Mucosa of rectum (tissue), 2 donors: ENCODE results near the gene PLEKHG4B.
"Not testable (repeated sequence)": the region's sequence is repeated elsewhere in the genome, so short reads cannot be mapped to it uniquely, and the experiment has no call there.

ENCODE experiments used
- H3K27ac ChIP-seq, 2 donors: one replicate each; pipeline ENCODE4 v1.7.0; 2013; ENCODE audit warnings: inconsistent platforms in 2 of 2, low read depth in 2 of 2, low read length in 2 of 2
- H3K27me3 ChIP-seq, 2 donors: one replicate each; pipeline ENCODE4 v1.7.0; 2013; ENCODE audit warnings: low read length in 2 of 2; ENCODE audit not compliant: control insufficient read depth in 2 of 2, insufficient read depth in 2 of 2
- H3K36me3 ChIP-seq, 2 donors: one replicate each; pipeline ENCODE4 v1.7.0; 2013; ENCODE audit warnings: low read length in 2 of 2; ENCODE audit not compliant: control insufficient read depth in 2 of 2, insufficient read depth in 2 of 2
- H3K4me1 ChIP-seq, 2 donors: one replicate each; pipeline ENCODE4 v1.7.0; 2013; ENCODE audit warnings: low read length in 2 of 2, mild to moderate bottlenecking in 1 of 2; ENCODE audit not compliant: control insufficient read depth in 2 of 2, insufficient read depth in 2 of 2
- H3K4me3 ChIP-seq, 2 donors: one replicate each; pipeline ENCODE4 v1.7.0; 2013; ENCODE audit warnings: low read length in 2 of 2
- H3K9ac ChIP-seq, 2 donors: one replicate each; pipeline ENCODE4 v1.7.0; 2013; ENCODE audit warnings: low read length in 2 of 2, low read depth in 1 of 2, mild to moderate bottlenecking in 1 of 2
- H3K9me3 ChIP-seq, 2 donors: one replicate each; pipeline ENCODE4 v1.7.0; 2013; ENCODE audit warnings: low read length in 2 of 2; ENCODE audit not compliant: control insufficient read depth in 2 of 2
- donor health status: healthy.
- donor health status: Normal muscosa, but diverticular disease.

Gene PLEKHG4B

DNA sequence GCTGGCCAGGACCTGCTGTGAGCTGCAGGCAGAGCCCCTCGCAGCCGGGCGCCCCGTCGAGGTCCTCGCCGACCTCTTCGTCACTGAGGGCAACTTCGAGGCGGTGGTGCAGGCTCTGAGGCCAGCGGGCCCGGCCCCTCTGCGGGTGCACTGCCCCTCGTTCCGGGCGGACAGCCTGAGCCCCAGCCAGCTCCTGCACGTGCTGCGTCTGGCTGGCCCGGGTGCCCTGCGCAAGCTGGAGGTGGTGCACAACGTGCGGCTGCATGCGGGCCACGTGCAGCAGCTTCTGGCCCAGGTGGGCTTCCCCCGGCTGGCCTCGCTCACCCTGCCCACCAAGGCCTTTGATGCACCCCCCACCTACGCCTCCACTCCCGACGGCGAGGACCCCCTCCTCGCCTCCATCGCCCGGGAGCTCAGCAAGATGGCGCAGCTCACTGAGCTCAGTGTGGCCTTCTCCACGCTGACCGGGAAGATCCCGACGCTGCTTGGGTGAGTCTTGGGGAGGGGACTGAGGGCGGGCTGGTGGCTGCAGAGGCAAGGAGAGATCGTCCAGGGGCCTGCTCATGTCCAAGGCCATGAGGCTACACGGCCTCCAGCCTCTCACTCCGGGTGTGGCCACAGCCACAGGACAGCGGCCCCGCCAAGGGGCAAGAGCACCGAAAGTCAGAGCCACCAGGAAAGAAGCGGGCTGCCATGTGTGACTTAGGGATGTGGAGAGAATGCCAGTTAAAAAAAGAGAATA lies 100.2 kb downstream of the PLEKHG4B start:
- H3K9me3 ChIP-seq, result no peaks in the 10 kb centered on the region
- no peaks in the 10 kb centered on the region for H3K36me3 ChIP-seq
- H3K9ac ChIP-seq, result no peak overlapping the region
- H3K27me3 ChIP-seq, result peaks cover 0 to 12% of the 10 kb centered on the region in 2 donors
- peaks cover 5 to 9% of the 10 kb centered on the region in 2 donors for H3K4me1 ChIP-seq
- H3K27ac ChIP-seq, result no peak overlapping the region
- H3K4me3 ChIP-seq, result no peak overlapping the region

DNA sequence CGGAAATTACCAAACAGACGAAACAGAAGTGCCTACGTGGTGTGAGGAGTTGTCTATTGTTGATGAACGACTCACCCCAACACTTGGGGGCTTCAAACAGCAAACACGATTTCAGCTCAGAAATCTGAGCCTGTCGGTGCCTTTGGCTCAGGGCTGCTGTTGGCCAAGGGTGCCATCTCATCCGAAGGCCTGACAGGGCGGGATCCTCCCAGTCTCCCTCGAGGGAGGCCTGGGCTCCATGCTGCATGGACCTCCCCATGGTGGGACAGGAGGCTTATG lies 100.7 kb downstream of the PLEKHG4B start:
- H3K9me3 ChIP-seq, result no peaks in the 10 kb centered on the region
- peaks cover 5 to 9% of the 10 kb centered on the region in 2 donors for H3K4me1 ChIP-seq
- H3K9ac ChIP-seq, result no peak overlapping the region
- H3K36me3 ChIP-seq, result no peaks in the 10 kb centered on the region
- no peak overlapping the region for H3K4me3 ChIP-seq
- no peak overlapping the region for H3K27ac ChIP-seq
- H3K27me3 ChIP-seq, result peaks cover 0 to 12% of the 10 kb centered on the region in 2 donors

DNA sequence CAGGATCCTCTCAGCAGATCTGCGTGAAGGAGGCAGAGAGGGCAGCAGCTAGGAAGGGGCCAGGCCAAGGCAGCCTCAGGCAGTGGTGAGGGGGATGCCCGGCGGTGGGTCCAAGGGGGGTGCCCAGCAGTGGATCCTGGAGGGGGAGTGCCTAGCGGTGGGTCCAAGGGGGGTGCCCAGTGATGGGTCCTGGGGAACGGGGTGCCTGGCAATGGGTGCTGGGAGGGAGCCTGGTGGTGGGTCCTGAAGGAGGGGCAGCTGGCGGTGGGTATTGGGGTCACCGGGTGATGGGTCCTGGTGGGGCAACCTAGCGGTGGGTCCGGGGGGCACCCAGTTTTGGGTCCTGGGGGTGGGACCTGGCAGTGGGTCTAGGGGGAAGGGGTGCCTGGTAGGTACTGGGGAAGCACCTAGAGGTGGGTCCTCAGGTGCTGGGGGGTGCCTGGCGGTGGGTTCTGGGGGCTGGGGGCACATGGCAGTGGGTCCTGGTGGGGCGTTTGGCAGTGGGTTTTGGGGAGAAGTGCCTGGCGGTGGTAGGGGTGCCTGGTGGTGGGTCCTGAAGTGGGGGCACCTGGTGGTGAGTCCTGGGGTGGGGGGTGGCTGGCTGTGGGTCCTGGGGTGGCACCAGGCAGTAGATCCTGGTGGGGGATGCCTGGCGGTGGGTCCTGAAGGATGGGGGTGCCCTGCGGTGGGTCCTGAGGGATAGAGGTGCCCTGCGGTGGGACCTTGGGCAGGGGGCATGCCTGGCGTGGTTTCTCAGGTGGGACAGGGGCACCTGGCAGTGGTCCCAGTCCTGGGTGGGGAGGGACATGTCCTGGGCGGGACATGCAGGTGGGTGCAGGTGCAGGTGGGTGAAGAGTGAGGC lies 101.2 kb downstream of the PLEKHG4B start:
- Histone ChIP-seq H3K27me3 (peaks cover 0 to 12% of the 10 kb centered on the region in 2 donors), H3K27ac (no peak overlapping the region), H3K9ac (no peak overlapping the region), H3K4me1 (peaks cover 3 to 8% of the 10 kb centered on the region in 2 donors), H3K36me3 (no peaks in the 10 kb centered on the region), H3K9me3 (no peaks in the 10 kb centered on the region), H3K4me3 (no peak overlapping the region)

DNA sequence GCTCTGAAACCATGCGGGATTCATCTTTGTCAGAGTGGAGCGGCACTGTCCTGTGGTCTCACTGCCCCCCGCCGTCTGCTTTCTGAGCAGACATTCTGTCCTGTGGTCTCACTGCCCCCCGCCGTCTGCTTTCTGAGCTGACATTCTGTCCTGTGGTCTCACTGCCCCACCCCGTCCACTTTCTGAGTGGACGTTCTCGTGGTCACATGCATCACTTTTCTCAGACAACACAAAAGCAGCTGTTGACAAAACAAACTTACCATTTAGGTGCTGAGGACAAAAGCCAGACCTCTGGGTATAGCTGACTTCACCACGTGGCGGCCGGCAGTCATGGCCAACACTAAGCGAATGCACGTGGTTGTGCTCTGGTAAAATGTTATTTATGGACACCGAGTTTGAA lies 102.1 kb downstream of the PLEKHG4B start:
- no peak overlapping the region for H3K27ac ChIP-seq
- H3K4me3 ChIP-seq, result no peak overlapping the region
- no peaks in the 10 kb centered on the region for H3K36me3 ChIP-seq
- peaks cover 0 to 2% of the 10 kb centered on the region in 2 donors for H3K4me1 ChIP-seq
- H3K27me3 ChIP-seq, result peaks cover 0 to 12% of the 10 kb centered on the region in 2 donors
- no peaks in the 10 kb centered on the region for H3K9me3 ChIP-seq
- no peak overlapping the region for H3K9ac ChIP-seq

DNA sequence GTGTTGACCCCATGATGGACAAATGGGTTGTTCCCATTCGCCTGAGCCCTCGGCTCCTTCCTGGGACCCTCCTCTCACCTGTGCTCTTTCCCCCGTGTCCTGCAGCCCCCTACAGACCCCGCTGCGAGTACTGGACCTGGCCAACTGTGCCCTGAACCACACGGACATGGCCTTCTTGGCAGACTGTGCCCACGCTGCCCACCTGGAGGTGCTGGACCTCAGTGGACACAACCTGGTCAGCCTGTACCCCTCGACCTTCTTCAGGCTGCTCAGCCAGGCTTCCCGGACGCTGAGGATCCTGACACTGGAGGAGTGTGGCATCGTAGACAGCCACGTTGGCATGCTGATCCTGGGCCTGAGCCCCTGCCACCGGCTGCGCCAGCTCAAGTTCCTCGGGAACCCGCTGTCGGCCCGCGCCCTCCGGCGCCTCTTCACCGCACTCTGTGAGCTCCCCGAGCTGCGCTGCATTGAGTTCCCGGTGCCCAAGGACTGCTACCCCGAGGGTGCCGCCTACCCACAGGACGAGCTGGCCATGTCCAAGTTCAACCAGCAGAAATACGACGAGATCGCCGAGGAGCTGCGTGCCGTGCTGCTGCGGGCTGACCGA lies 102.7 kb downstream of the PLEKHG4B start:
- H3K4me3 ChIP-seq, result no peak overlapping the region
- H3K36me3 ChIP-seq, result no peaks in the 10 kb centered on the region
- no peaks in the 10 kb centered on the region for H3K9me3 ChIP-seq
- peaks cover 0 to 2% of the 10 kb centered on the region in 2 donors for H3K4me1 ChIP-seq
- no peak overlapping the region for H3K9ac ChIP-seq
- no peak overlapping the region for H3K27ac ChIP-seq
- H3K27me3 ChIP-seq, result peaks cover 0 to 12% of the 10 kb centered on the region in 2 donors

DNA sequence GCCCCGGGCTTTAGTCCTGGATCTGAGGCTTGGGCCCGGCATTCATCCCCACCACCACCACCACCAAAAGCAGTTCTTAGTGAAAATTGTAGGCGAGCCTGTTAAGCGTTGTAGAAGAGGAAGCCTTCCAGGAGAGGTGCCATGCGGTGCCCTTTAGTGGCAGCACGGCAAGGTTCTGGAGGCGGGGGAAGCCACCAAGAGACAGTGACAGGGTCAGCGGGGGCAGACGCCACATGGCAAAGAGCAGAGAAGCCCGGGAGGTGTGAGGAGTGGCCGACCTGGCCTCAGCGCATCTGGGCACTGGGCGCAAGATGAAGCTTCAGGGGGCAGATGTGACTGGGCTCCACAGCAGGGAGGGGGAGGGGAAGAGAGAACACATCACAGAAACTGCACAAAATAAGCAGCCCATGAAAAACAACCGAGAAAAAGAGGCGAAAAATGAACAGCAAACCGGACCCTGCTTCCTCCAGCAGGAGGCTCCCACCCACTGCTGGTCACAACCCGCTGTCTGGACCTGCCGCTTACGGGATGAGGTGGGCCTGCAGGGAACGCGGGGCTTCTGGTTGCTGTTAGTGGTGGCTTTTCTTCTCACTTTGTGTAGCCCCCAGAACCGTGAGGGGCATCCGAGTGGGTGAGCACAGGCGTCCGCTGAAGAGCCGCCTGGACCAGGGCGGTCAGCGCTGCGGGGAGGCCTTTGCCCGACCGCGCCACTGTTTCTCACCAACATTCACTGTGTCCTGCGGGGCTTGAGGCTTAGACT lies 103.6 kb downstream of the PLEKHG4B start:
- Histone ChIP-seq H3K9me3 (no peaks in the 10 kb centered on the region), H3K9ac (no peak overlapping the region), H3K27ac (no peak overlapping the region), H3K4me3 (no peak overlapping the region), H3K27me3 (peaks cover 0 to 9% of the 10 kb centered on the region in 2 donors), H3K4me1 (peaks cover 0 to 2% of the 10 kb centered on the region in 2 donors), H3K36me3 (no peaks in the 10 kb centered on the region)

DNA sequence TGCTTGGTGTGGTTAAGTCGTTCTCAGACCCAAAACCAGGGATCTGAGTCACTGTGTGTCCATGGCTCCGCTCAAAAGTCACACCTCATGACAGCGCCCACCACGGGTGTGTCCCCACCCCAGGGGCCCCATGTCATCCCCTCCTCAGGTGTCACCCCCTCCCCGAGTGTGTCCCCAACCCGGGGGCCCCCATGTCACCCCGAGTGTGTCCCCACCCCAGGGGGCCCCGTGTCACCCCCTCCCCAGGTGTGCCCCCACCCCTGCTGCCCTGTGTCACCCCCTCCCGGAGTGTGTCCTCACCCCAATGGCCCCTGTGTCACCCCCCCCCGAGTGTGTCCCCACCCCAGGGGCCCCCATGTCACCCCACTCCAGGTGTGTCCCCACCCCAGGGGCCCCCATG lies 104.4 kb downstream of the PLEKHG4B start:
- H3K4me1 ChIP-seq, result no peaks in the 10 kb centered on the region
- H3K27me3 ChIP-seq, result peaks cover 0 to 8% of the 10 kb centered on the region in 2 donors
- no peak overlapping the region for H3K4me3 ChIP-seq
- no peaks in the 10 kb centered on the region for H3K36me3 ChIP-seq
- H3K27ac ChIP-seq, result no peak overlapping the region
- H3K9ac ChIP-seq, result no peak overlapping the region
- no peaks in the 10 kb centered on the region for H3K9me3 ChIP-seq

DNA sequence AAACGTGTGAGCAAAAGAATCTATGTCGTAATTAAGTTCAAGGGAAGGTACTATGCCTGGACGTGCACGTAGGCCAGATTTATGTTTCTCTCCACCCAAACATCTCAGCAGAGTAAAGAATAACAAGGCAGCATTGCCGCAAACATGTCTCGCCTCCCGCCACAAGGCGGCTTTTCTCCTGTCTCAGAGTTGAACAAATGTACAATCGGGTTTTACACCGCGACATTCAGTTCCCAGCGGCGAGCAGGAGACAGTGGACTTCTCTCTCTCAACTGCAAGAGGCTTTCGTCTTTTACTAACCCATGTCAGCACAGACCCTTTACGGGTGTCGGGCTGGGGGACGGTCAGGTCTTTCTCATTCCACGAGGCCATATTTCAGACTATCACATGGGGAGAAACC lies 105.1 kb downstream of the PLEKHG4B start:
- not testable (repeated sequence) for H3K9ac ChIP-seq, H3K27ac ChIP-seq, H3K4me3 ChIP-seq

DNA sequence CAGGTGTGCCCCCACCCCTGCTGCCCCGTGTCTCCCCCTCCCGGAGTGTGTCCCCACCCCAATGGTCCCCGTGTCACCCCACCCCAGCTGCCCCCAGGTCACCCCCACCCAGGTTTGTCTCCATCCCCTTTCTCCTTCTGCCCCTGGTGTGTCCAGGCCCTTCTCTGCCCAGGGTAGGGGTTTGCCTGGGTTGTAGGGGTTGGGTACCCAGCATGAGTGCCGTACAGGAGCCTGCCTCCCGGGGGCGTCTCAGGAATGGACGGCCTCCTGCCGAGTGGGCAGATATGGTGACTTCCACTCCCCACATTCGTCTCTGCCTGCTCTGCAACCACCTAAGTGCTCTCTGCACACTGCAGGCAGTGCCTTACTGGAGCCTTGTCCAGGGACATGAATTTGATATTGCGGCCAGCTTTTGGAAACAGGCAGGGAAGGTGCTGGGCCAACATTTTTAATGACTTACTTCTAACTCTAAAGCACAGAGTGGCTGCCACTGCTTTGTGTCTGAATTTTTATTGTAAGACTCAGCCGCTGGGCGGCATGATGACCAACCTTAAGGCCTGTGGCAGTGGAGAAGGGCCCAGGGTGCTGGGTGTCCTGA lies 106.0 kb downstream of the PLEKHG4B start:
- Histone ChIP-seq H3K9me3 (no peaks in the 10 kb centered on the region), H3K27me3 (no peaks in the 10 kb centered on the region), H3K9ac (no peak overlapping the region), H3K36me3 (no peaks in the 10 kb centered on the region), H3K4me1 (no peaks in the 10 kb centered on the region), H3K4me3 (no peak overlapping the region), H3K27ac (no peak overlapping the region)

More for the DNA sequence above, 105.1 kb downstream of the PLEKHG4B start:
- not testable (repeated sequence) for H3K36me3 ChIP-seq, H3K27me3 ChIP-seq, H3K9me3 ChIP-seq, H3K4me1 ChIP-seq
